SU-DHL-6 (cell line): ENCODE data around the gene TC2N.

Experiments used
- H2AFZ ChIP-seq: fragments of 200-600 bp; sonication (generic); 2 replicates; pipeline ENCODE4 v1.6.1; 2014; ENCODE audit warnings: low read depth, mild to moderate bottlenecking, moderate library complexity, mixed read lengths, antibody characterized with exemption, low read length; ENCODE audit not compliant: severe bottlenecking
- H3F3A ChIP-seq: fragments of 200-600 bp; shearing (Covaris generic); 2 replicates; pipeline ENCODE4 v1.6.0; 2016; ENCODE audit warnings: antibody characterized with exemption, mild to moderate bottlenecking; ENCODE audit not compliant: insufficient read depth
- H3K27ac ChIP-seq: fragments of 200-600 bp; sonication (generic); 2 replicates; pipeline ENCODE4 v1.5.1; 2016; ENCODE audit warnings: low read depth, mild to moderate bottlenecking, low read length, moderate library complexity, mixed read lengths
- H3K27me3 ChIP-seq: fragments of 200-600 bp; sonication (generic), shearing (Covaris generic); 2 replicates; pipeline ENCODE4 v1.6.0; 2014; ENCODE audit warnings: mild to moderate bottlenecking, low read length
- H3K36me3 ChIP-seq: fragments of 200-600 bp; sonication (generic); 2 replicates; pipeline ENCODE4 v1.6.1; 2014; ENCODE audit warnings: mild to moderate bottlenecking, low read length, mixed read lengths
- H3K4me2 ChIP-seq: fragments of 300-600, 200-600 bp; shearing (Covaris generic), sonication (generic); 2 replicates; pipeline ENCODE4 v1.6.0; 2014; ENCODE audit warnings: low read length, low read depth, mild to moderate bottlenecking; ENCODE audit not compliant: poor library complexity, severe bottlenecking
- H3K4me3 ChIP-seq: fragments of 200-600 bp; sonication (generic); 2 replicates; pipeline ENCODE4 v1.5.1; 2014; ENCODE audit warnings: antibody characterized with exemption, low read length, mild to moderate bottlenecking, mixed read lengths; ENCODE audit not compliant: insufficient read depth, poor library complexity, severe bottlenecking
- H3K79me2 ChIP-seq: fragments of 200-600 bp; sonication (generic); 2 replicates; pipeline ENCODE4 v1.6.1; 2014; ENCODE audit warnings: mild to moderate bottlenecking, low read length, moderate library complexity; ENCODE audit not compliant: insufficient read depth
- H3K9ac ChIP-seq: fragments of 200-600 bp; sonication (generic); 2 replicates; pipeline ENCODE4 v1.7.0; 2014; ENCODE audit warnings: mild to moderate bottlenecking, low read length
- H3K9me2 ChIP-seq: fragments of 200-600 bp; sonication (generic); replicated peaks from 2 replicates; pipeline ENCODE4 v1.6.1; 2014; ENCODE audit warnings: low read length; ENCODE audit not compliant: insufficient read depth
- H3K9me3 ChIP-seq: fragments of 200-600 bp; sonication (generic); 2 replicates; pipeline ENCODE4 v1.6.1; 2014; ENCODE audit warnings: low read length, mixed read lengths; ENCODE audit not compliant: insufficient read depth
- H4K20me1 ChIP-seq: fragments of 200-600 bp; sonication (generic); 2 replicates; pipeline ENCODE4 v1.6.1; 2014; ENCODE audit warnings: low read depth, mild to moderate bottlenecking, antibody characterized with exemption, low read length, moderate library complexity, mixed read lengths
- EZH2phosphoT487 ChIP-seq: fragments of 200-600 bp; sonication (generic), shearing (Covaris generic); conservative IDR thresholded peaks from 2 replicates; pipeline ENCODE4 v1.6.1; 2018; ENCODE audit warnings: mild to moderate bottlenecking, antibody characterized with exemption, low read length, moderate library complexity, mixed read lengths
- TF ChIP-seq, protein P1 (sequence below): fragments of 200-600 bp; sonication (generic); IDR thresholded peaks from one replicate; pipeline ENCODE4 v1.5.1; 2017; ENCODE audit warnings: antibody characterized with exemption, mild to moderate bottlenecking, low read length, moderate library complexity; ENCODE audit not compliant: insufficient read depth, poor library complexity, severe bottlenecking

TC2N gene

DNA sequence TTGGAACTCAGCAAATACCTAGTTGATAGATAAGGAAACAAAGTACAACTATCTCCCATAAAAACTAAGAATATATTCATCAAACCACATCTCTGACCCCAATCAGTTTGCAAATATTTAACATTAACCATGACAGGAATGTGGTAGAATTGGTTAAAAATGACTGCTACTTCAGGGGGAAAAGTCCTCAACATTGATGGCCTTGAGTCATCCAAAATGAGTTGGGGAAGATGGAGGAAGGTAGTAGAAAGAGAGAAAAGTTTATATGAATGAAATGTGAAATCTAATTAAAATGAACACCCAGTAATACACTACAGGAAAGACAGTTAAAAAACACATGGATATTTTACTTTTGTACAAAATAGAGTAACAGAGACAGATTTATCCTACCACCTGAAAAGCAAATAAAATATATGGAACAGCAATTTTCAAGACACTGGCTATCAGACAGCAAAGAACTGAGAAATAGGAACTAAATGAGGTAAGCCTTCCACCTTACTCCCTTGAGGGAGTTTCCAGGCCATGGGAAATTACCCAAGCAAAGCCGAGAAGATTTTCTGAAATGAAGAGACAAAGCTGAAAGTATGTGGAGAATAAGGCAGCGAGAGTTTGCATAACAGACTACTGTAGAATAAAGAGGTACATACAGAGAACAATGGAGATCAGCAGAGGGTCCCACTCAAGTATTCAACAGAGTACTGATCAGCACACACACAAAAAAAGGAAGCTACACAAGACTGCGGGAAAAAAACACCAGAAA, 49.6 kb downstream of the TC2N start:
- no peak overlapping the region for H3K4me3 ChIP-seq
- H3K4me2 ChIP-seq = no peak overlapping the region
- TF ChIP-seq EZH2phosphoT487 = no peak
- TF ChIP-seq, protein P1, sequence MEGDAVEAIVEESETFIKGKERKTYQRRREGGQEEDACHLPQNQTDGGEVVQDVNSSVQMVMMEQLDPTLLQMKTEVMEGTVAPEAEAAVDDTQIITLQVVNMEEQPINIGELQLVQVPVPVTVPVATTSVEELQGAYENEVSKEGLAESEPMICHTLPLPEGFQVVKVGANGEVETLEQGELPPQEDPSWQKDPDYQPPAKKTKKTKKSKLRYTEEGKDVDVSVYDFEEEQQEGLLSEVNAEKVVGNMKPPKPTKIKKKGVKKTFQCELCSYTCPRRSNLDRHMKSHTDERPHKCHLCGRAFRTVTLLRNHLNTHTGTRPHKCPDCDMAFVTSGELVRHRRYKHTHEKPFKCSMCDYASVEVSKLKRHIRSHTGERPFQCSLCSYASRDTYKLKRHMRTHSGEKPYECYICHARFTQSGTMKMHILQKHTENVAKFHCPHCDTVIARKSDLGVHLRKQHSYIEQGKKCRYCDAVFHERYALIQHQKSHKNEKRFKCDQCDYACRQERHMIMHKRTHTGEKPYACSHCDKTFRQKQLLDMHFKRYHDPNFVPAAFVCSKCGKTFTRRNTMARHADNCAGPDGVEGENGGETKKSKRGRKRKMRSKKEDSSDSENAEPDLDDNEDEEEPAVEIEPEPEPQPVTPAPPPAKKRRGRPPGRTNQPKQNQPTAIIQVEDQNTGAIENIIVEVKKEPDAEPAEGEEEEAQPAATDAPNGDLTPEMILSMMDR = no peak
- H4K20me1 ChIP-seq = no peaks in the 10 kb centered on the region
- H2AFZ ChIP-seq = no peak overlapping the region
- H3K79me2 ChIP-seq = no peaks in the 10 kb centered on the region
- no peaks in the 10 kb centered on the region for H3K9me3 ChIP-seq
- H3K27me3 ChIP-seq = no peaks in the 10 kb centered on the region
- no peak overlapping the region for H3K27ac ChIP-seq
- H3K36me3 ChIP-seq = no peaks in the 10 kb centered on the region; the same call in 1 of the 2 replicates
- H3F3A ChIP-seq = no peaks in the 10 kb centered on the region
- no peak overlapping the region for H3K9ac ChIP-seq
- no peaks in the 10 kb centered on the region for H3K9me2 ChIP-seq

DNA sequence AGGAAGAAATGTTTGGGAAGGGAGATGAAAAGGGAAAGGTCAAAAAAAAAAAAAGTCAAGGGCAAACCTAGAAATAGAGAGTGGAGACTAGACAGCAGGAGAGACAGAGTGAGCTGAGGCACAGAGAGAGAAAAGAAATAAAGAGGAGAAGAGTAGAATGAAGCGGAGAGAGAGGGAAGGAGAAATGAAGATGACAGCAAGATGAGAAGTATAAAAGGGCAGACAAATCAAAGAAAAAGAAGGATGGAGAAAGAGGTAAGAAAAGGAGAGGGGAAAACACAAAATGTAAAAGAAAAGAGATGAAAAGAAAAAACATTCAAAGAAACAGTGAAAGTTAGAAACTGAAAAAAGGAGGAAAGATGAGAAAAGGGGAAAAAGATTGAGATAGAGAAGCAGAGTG, 53.0 kb downstream of the TC2N start:
- H3K4me2 ChIP-seq = no peak overlapping the region
- no peaks in the 10 kb centered on the region for H3K27me3 ChIP-seq
- H3K36me3 ChIP-seq = 0 out of 2 replicates have a peak, but pooled peaks cover 6% of the 10 kb centered on the region
- no peak overlapping the region for H2AFZ ChIP-seq
- H3K9ac ChIP-seq = no peak overlapping the region
- no peak overlapping the region for H3K4me3 ChIP-seq
- H3K9me2 ChIP-seq = no peaks in the 10 kb centered on the region
- H3K9me3 ChIP-seq = no peaks in the 10 kb centered on the region
- no peaks in the 10 kb centered on the region for H4K20me1 ChIP-seq
- TF ChIP-seq, protein P1 = no peak
- TF ChIP-seq EZH2phosphoT487 = no peak
- no peaks in the 10 kb centered on the region for H3K79me2 ChIP-seq
- no peaks in the 10 kb centered on the region for H3F3A ChIP-seq
- H3K27ac ChIP-seq = no peak overlapping the region

DNA sequence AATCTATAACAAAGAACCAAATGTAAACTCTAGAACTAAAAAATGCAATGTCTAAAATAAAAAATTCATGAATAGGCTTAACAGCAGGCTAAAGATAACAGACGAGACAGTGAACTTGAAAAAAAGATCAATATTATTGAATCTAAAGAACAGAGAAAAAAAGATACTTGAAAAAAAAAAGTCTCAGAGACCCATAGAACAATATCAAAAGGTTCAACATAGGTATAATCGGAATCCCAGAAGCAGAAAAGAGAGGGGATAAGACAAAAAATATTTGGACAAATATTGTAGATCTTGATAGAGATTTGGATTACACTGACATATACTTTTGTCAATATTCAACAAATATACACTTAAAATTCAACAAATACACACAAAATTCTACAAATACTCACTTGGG, 56.6 kb downstream of the TC2N start:
- Histone ChIP-seq H3F3A (no peaks in the 10 kb centered on the region), H2AFZ (no peak overlapping the region), H3K27ac (no peak overlapping the region), H3K79me2 (no peaks in the 10 kb centered on the region), H3K4me3 (no peak overlapping the region), H3K9ac (no peak overlapping the region), H4K20me1 (no peaks in the 10 kb centered on the region), H3K9me2 (no peaks in the 10 kb centered on the region), H3K4me2 (no peak overlapping the region), H3K27me3 (no peaks in the 10 kb centered on the region), H3K9me3 (peaks cover 11% of the 10 kb centered on the region), H3K36me3 (0 out of 2 replicates have a peak, but pooled peaks cover 6% of the 10 kb centered on the region)
- no peak for TF ChIP-seq EZH2phosphoT487
- TF ChIP-seq, protein P1 = no peak
